Karpas-422 (cell line): Measurements from ENCODE around the gene WWC2. TPM values are rescaled to one million over a fixed set of nuclear protein-coding genes. Genes with fewer than 3 reads are reported as not detected.

Experiments used
- DNase-seq: peaks from one replicate; pipeline ENCODE4 v3.0.0-alpha.2; 2015
- H2AFZ ChIP-seq: fragments of 200-600 bp; sonication (generic); 2 replicates; pipeline ENCODE4 v1.6.1; 2014; ENCODE audit warnings: antibody characterized with exemption, low read length, mixed read lengths
- H3K27ac ChIP-seq: fragments of 200-600 bp; sonication (generic); 2 replicates; pipeline ENCODE4 v1.5.1; 2014; ENCODE audit warnings: mild to moderate bottlenecking, low read length, moderate library complexity
- H3K27me3 ChIP-seq: fragments of 200-600 bp; sonication (generic); 2 replicates; pipeline ENCODE4 v1.6.1; 2014; ENCODE audit warnings: low read length, mixed read lengths
- H3K36me3 ChIP-seq: fragments of 200-600 bp; sonication (generic); 2 replicates; pipeline ENCODE4 v1.6.1; 2014; ENCODE audit warnings: low read length, mixed read lengths; ENCODE audit not compliant: insufficient read depth
- H3K4me1 ChIP-seq: fragments of 200-600 bp; sonication (generic); 2 replicates; pipeline ENCODE4 v1.6.1; 2014; ENCODE audit warnings: mild to moderate bottlenecking, low read length, mixed read lengths
- H3K4me2 ChIP-seq: fragments of 200-600 bp; sonication (generic); 2 replicates; pipeline ENCODE4 v1.6.1; 2014; ENCODE audit warnings: low read length, low read depth, mild to moderate bottlenecking; ENCODE audit not compliant: poor library complexity, severe bottlenecking
- H3K4me3 ChIP-seq: fragments of 200-600 bp; sonication (generic); 2 replicates; pipeline ENCODE4 v1.5.1; 2014; ENCODE audit warnings: mild to moderate bottlenecking, antibody characterized with exemption, low read length, mixed read lengths
- H3K79me2 ChIP-seq: fragments of 200-600 bp; sonication (generic); 2 replicates; pipeline ENCODE4 v1.6.1; 2014; ENCODE audit warnings: mild to moderate bottlenecking, low read length, mixed read lengths
- H3K9ac ChIP-seq: fragments of 200-600 bp; sonication (generic); 2 replicates; pipeline ENCODE4 v1.6.0; 2014; ENCODE audit warnings: low read length
- H3K9me2 ChIP-seq: fragments of 200-600 bp; sonication (generic), shearing (Covaris generic); replicated peaks from 2 replicates; pipeline ENCODE4 v1.6.0; 2014; ENCODE audit warnings: mild to moderate bottlenecking, low read length, moderate library complexity; ENCODE audit not compliant: insufficient read depth
- H3K9me3 ChIP-seq: fragments of 300-700, 200-600 bp; sonication (generic); 2 replicates; pipeline ENCODE4 v1.6.1; 2014; ENCODE audit warnings: low read length, mixed read lengths
- H4K20me1 ChIP-seq: fragments of 200-600 bp; sonication (generic); 2 replicates; pipeline ENCODE4 v1.6.1; 2014; ENCODE audit warnings: mild to moderate bottlenecking, antibody characterized with exemption, low read length, low read depth; ENCODE audit not compliant: insufficient read depth
- total RNA-seq: library from RNA; depleted of rRNA; stranded (reverse); fragments of >200 nt; shearing (Covaris generic); gene quantifications from 2 replicates; pipeline ENCODE4 v1.2.3, GENCODE V29; 2014; ENCODE audit warnings: low replicate concordance

WWC2 gene
- total RNA-seq, 1 experiment from 2014 or later, result not detected

DNA sequence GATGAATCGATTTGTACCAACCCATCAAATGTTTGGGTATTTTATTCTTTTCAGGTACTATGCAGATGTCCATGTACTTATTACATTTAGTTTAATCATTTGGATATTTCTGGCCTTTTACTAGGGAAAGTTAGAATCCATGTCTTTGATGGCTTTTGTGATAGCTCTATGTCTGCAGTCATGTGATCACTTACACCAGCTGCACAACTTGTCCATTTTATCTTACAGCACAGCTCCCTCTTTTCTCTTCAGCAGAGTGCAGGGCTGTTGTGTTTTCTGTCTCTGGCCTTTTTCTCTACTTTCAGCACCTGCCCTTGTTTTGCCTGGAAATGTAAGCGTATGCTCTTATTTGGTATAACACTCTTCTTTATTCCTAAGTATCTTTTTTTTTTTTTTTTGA, 30.6 kb downstream of the WWC2 start:
- Histone ChIP-seq H3K79me2 (no peaks in the 10 kb centered on the region), H3K27ac (no peak overlapping the region), H3K9me2 (no peaks in the 10 kb centered on the region), H3K27me3 (no peaks in the 10 kb centered on the region), H3K9me3 (no peaks in the 10 kb centered on the region), H3K9ac (no peak overlapping the region), H3K4me1 (no peaks in the 10 kb centered on the region), H4K20me1 (no peaks in the 10 kb centered on the region), H3K36me3 (no peaks in the 10 kb centered on the region), H3K4me3 (no peak overlapping the region), H3K4me2 (no peak overlapping the region), H2AFZ (no peak overlapping the region)
- DNase-seq, result no peak

DNA sequence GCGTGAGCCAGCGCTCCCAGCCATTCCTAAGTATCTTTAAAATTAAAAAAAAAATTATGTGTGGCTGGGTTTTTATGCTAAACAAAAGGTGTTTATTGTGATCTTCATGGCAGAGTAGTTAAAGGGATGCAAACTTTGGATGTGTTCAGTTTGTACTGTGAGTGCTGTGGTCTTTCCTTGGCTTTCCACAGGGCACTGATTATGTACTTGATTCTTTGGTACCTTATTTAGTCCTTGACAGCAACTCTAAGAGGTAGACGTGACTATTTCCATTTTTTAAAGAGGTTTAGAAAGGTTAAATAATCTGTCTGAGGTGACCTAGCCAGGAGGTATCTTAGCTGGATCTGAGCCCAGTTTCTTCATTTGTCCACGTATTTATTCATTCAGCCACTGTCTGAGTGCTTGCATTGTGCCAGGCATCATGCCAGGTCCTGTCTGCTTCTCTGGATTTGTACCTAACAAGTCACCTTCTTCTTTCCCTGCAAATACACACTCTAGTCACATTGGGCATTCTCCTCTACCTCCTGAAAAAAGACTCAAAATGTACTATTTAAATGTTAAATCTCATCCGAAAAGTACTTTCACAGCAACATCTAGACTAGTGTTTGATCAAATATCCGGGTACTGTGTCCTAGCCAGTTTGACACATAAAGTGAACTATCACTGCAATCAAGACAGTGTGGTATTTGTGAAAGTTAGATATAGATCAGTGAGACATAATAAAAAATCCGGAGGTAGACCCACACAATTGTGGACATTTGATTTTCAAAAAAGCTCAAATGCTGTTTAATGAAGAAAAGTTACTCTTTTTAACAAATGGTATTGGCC, 31.5 kb downstream of the WWC2 start:
- Histone ChIP-seq H3K27ac (no peak overlapping the region), H2AFZ (no peak overlapping the region), H3K9ac (no peak overlapping the region), H4K20me1 (no peaks in the 10 kb centered on the region), H3K36me3 (no peaks in the 10 kb centered on the region), H3K9me3 (no peaks in the 10 kb centered on the region), H3K27me3 (no peaks in the 10 kb centered on the region), H3K9me2 (no peaks in the 10 kb centered on the region), H3K4me1 (no peaks in the 10 kb centered on the region), H3K4me3 (no peak overlapping the region), H3K79me2 (no peaks in the 10 kb centered on the region), H3K4me2 (no peak overlapping the region)
- DNase-seq, result no peak

DNA sequence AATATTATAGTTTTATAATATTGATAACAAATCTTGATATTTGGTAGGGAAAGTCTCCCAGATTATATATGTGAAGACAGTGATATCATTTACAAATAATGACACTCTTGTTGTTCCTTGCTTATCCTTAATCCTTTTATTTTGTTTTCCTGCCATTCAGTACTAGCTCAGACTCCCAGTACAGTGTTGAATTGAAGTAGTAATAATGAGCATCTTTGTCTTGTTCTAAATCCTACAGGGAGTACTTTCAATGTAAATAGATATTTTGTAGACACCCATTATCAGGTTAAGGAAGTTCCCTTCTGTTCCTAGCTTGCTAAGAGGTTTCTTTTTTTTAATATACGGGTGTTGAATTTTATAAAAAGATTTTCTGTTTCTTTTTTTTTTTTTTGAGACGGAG, 33.0 kb downstream of the WWC2 start:
- Histone ChIP-seq H3K27me3 (no peaks in the 10 kb centered on the region), H2AFZ (no peak overlapping the region), H3K4me3 (no peak overlapping the region), H3K9ac (no peak overlapping the region), H3K4me2 (no peak overlapping the region), H3K9me2 (no peaks in the 10 kb centered on the region), H3K79me2 (no peaks in the 10 kb centered on the region), H4K20me1 (no peaks in the 10 kb centered on the region), H3K27ac (no peak overlapping the region), H3K4me1 (no peaks in the 10 kb centered on the region), H3K9me3 (no peaks in the 10 kb centered on the region), H3K36me3 (no peaks in the 10 kb centered on the region)
- no peak for DNase-seq

DNA sequence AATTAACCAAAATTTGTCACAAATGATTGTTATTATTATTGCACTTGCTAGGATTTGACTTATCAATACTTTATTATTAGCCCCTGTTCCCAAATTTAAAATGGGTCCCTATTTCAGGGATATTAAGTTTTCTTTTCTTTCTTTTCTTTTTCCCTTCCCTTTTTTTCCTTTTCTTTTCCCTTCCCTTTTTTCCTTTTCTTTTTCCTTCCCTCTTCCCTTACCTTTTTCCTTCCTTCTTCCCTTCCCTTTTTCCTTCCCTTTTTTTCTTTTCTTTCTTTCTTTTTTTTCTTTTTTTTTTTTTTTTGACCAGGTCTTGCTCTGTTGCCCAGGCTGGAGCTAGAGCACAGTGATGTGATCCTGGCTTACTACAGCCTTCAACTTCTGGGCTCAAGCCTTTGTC, 33.8 kb downstream of the WWC2 start:
- Histone ChIP-seq H3K4me2 (no peak overlapping the region), H3K9me2 (no peaks in the 10 kb centered on the region), H3K9ac (no peak overlapping the region), H3K79me2 (no peaks in the 10 kb centered on the region), H3K4me1 (no peaks in the 10 kb centered on the region), H3K9me3 (no peaks in the 10 kb centered on the region), H3K36me3 (no peaks in the 10 kb centered on the region), H3K27ac (no peak overlapping the region), H2AFZ (no peak overlapping the region), H3K27me3 (no peaks in the 10 kb centered on the region), H4K20me1 (no peaks in the 10 kb centered on the region), H3K4me3 (no peak overlapping the region)
- no peak for DNase-seq

DNA sequence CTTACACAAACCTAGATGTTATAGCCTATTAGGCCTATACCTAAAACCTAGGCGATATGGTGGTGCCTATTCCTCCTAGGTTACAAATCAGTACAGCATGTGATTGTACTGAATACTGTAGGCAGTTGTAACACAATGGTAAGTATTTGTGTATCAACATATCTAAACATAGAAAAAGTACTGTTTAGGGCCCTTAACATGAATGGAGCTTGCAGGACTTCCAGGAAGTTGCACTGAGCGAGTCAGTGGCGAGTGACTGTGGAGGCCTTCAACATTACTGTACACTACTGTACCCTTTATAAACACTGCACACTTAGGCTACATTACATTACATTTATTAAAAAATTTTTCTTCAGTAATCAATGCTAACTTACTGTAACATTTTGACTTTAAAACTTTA, 37.8 kb downstream of the WWC2 start:
- Histone ChIP-seq H3K4me1 (no peaks in the 10 kb centered on the region), H3K9me3 (no peaks in the 10 kb centered on the region), H4K20me1 (no peaks in the 10 kb centered on the region), H3K4me2 (no peak overlapping the region), H3K9me2 (no peaks in the 10 kb centered on the region), H3K27me3 (no peaks in the 10 kb centered on the region), H3K36me3 (no peaks in the 10 kb centered on the region), H3K79me2 (no peaks in the 10 kb centered on the region), H3K9ac (no peak overlapping the region), H3K27ac (no peak overlapping the region), H3K4me3 (no peak overlapping the region), H2AFZ (no peak overlapping the region)
- DNase-seq, result no peak

DNA sequence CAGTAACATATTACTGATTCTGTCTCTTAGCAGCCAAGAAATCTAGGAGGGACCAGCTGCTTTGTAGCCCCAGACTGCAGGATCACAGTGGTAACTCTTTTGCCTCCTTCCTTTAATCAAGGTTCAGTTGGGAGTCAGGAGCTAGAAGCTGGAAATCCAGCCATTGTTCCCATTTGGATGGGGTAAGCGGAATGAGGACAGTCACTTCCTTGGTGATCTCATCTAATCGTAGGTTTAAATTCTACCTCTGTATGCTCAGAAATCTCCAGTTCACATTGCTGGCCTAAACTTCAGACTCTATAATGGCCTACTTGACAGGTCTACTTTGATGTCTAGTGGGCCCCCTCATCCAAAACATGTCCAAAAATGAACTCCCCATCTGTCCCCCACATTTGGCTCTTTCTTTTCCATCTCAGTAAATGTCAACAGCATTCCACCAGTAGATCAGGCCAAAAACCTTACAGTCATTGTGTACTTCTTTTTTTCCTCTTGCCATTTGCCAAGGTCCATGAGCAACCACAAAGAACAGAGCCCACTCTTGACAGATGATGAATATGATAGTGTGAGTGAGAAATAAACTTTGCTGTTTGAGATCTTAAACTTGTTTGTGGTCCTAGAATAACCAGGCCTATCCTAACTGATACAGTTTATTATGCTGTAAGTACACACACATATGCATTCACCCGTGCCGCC, 40.1 kb downstream of the WWC2 start:
- Histone ChIP-seq H3K4me2 (no peak overlapping the region), H2AFZ (no peak overlapping the region), H3K9me3 (no peaks in the 10 kb centered on the region), H3K27ac (no peak overlapping the region), H3K36me3 (no peaks in the 10 kb centered on the region), H3K9ac (no peak overlapping the region), H3K27me3 (no peaks in the 10 kb centered on the region), H3K79me2 (no peaks in the 10 kb centered on the region), H4K20me1 (no peaks in the 10 kb centered on the region), H3K9me2 (no peaks in the 10 kb centered on the region), H3K4me3 (no peak overlapping the region), H3K4me1 (no peaks in the 10 kb centered on the region)
- DNase-seq, result no peak

DNA sequence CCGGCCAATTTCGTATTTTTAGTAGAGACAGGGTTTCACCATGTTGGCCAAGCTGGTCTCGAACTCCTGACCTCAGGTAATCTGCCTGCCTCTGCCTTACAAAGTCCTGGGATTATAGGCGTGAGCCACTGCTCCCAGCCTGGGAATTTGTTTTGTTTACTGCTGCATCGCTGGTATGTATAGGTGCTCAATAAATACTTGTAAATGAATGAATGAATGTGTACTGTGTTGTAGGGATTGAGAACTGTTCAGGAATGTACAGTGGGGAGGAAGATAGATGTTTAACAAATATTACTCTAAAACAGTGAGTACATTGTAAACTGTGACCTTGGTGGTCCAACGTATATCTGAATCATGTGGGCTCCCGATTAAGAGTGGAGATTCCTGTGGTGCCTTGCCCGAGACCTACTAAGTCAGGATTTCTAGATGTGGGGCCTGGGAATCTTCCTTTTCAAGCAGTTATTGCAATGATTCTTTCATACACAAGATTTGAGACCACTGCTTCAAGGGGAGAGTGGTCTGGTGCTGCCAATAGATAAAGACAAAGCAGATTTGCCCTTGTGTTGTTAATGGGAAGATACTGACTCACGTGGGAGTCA, 41.0 kb downstream of the WWC2 start:
- H4K20me1 ChIP-seq, result no peaks in the 10 kb centered on the region

DNA sequence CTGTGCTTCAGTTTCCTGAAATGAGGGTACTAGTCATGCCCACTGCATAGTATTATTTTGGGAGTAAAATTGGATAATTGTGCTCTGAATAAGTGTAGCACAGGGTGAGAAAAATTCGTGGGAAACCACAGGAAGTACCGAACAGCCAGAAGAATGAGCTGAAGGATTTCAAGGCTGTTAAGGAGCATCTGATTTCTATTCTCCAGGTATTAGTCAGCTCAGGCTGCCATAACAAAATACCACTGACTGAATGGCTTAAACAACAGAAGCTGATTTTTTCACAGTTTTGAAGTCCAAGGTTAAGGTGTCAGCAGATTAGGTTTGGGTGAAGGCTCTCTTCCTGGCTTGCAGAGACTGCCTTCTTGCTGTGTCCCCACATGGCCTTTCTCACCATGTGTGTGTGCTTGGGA, 41.9 kb downstream of the WWC2 start:
- no peak for DNase-seq
- Histone ChIP-seq H2AFZ (no peak overlapping the region), H3K4me2 (no peak overlapping the region), H4K20me1 (no peaks in the 10 kb centered on the region), H3K9me3 (no peaks in the 10 kb centered on the region), H3K9me2 (no peaks in the 10 kb centered on the region), H3K79me2 (no peaks in the 10 kb centered on the region), H3K27me3 (no peaks in the 10 kb centered on the region), H3K36me3 (no peaks in the 10 kb centered on the region), H3K4me3 (no peak overlapping the region), H3K9ac (no peak overlapping the region), H3K27ac (no peak overlapping the region), H3K4me1 (no peaks in the 10 kb centered on the region)

More for the DNA sequence above, 41.0 kb downstream of the WWC2 start:
- no peaks in the 10 kb centered on the region for H3K36me3 ChIP-seq
- H3K27me3 ChIP-seq, result no peaks in the 10 kb centered on the region
- no peaks in the 10 kb centered on the region for H3K4me1 ChIP-seq
- H3K9me2 ChIP-seq, result no peaks in the 10 kb centered on the region
- DNase-seq, result no peak
- no peak overlapping the region for H3K4me3 ChIP-seq
- H3K79me2 ChIP-seq, result no peaks in the 10 kb centered on the region
- H3K27ac ChIP-seq, result no peak overlapping the region
- no peak overlapping the region for H2AFZ ChIP-seq
- H3K9ac ChIP-seq, result no peak overlapping the region
- H3K9me3 ChIP-seq, result no peaks in the 10 kb centered on the region
- H3K4me2 ChIP-seq, result no peak overlapping the region
